Measurements from ENCODE around the gene SCN5A.

The SCN5A gene

GRCh38 chr3:38617586-38617985 lies 31.9 kb downstream of the SCN5A start:
- DNase-seq: no peak

DNA sequence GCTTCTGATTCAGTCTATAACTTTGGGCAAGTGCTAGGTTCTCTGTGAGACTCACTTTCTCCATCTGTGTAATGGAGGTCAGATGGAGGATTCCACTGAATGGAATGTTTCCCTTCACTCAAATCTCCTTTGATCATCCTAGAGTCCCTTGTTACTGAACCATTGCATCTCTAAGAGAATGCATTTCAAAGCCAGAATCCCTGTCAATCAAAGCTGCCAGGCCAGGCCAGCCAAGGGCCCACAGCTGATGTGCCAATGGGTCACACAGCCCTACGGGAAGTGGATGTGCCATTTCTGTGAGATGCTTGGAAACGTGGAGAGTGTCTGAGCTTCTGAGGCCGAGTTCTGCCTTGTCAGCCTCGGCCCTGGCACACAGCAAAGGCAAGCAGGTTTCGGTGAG lies 32.4 kb downstream of the SCN5A start:
- DNase-seq: no peak

DNA sequence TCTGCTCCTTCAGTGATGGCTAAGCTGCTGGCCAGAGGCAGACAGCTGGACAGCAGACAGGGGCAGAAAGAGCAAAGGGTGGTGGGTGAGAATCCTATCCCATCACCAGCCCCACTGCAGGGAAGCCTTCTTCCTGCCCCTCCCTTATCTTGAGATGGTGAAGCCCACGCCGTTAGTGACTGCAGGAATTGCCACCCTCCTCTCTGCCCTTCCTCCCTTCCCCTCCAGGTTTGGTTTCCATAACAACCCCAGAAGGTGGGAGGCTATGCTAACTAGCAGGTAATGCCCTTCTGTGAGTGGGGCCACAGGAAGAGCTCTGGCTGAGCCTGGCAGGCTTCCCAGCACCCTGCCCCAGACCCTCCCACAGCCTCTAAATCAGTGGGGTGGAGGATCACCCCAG lies 32.8 kb downstream of the SCN5A start:
- DNase-seq: no peak

- no peak for DNase-seq
Observed at GRCh38 chr3:38616111-38616510, 33.4 kb downstream of the SCN5A start.

DNA sequence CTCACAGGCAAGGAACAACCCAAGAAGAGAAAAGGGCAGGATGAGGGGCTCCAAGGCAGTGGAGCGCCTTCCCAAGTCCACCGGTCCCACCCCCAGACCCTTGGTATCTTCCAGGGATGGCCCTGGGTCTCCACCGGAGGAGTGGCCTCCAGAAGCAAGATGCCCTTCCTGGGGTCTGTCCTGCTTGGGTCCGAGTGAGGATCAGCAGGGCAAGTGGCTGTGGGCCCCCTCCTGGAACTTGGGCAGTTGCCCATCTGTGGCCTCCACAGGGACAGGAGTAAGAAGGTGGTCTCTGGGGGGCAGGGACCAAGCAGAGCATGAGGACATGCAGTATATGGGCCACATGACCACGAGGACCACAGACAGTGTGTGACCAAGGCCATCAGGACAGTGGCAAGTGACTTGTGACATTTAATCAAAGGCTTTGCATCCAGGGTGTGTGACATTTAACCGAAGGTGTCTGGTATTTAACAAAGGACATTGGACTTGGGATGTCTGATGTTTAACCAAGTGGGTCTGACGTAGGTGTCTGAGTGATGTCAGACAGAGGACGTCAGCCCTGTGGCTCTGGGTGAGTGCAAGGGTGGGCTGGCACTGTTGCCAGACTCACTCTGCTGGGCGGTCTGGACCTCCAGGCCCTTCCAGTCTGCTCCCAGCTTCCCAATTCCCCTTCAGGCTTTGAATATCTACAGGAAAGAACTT lies 34.7 kb downstream of the SCN5A start:
- DNase-seq: no peak

DNA sequence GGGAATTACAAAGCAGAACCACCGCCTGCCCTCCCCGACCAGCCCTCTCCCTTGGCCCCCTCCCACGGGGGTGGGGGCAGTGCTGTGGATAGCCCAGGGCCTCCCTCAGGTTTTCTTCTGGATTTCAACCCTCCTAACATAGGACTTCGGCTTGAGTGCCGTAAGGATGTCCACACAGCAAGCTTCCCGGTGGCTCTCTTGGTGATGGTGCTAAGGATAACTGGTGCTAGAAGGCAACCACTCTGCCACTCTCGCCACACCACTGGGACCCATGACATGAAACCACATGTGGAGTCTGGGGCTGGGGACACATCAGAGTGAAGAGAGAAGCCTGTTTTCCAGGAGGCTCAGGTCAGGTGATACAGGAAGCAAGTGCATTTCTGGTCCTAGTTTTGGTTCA lies 35.4 kb downstream of the SCN5A start:
- no peak for DNase-seq

DNA sequence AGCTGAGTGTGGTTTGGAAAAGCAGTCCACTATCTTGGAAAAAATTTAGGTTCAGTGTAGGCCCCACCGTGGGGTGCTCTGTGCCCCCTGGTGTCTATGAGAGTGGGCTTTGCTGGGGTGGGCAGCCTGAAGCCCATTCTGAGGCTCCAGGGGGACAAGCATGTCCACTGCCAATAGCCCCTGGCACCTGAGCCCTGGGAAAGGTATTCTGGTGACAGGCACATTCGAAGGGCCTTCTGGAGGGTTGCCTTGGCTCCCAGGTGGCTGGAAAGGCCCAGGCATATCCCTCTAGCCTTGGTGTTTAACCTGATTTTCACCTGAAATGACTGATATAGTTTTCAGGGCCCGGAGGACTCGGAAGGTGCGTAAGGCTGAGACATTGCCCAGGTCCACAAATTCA lies 36.1 kb downstream of the SCN5A start:
- no peak for DNase-seq

- no peak for DNase-seq
Observed at GRCh38 chr3:38611866-38612265, 37.6 kb downstream of the SCN5A start.

DNA sequence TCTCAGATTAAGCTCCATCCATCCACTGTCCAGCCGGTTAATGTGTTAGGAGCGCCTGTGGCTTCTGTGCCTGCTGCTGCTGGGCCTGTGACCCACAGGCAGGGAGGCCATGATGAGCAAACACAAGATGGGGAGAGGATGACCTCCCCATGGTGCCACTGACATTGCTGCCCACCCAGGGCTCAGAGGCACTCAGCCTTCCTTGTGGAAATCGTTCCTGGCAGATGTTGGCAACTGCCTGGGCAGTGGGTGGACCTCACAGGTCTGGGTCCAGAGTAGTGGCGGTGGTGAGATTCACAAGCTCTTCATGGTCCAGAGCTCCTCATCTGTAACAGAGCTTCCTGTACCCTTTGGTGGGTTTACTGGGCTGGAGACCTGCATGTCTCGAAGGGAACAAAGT lies 38.6 kb downstream of the SCN5A start:
- no peak for DNase-seq

DNA sequence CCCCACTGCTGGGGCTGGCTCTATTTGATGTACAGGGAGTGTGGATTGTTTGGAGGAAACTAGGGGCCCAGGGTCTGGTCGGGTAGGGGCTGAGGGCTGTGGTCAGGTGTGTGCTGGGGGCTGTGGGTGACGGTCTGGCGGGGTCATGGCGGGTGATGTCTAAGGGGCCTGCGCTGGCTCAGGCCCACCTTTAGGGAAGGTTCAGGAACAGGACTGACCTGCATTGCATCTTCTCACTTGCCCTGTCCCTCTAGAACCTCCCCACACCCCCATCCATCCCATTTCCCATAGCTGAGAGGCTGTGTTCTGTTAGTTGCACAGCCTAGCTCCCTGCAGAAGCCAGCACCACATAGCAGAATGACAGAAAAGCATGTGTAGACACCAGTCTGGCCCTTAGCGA lies 39.1 kb downstream of the SCN5A start:
- no peak for DNase-seq

- DNase-seq: no peak
Observed at GRCh38 chr3:38609386-38610111, 39.9 kb downstream of the SCN5A start.

DNA sequence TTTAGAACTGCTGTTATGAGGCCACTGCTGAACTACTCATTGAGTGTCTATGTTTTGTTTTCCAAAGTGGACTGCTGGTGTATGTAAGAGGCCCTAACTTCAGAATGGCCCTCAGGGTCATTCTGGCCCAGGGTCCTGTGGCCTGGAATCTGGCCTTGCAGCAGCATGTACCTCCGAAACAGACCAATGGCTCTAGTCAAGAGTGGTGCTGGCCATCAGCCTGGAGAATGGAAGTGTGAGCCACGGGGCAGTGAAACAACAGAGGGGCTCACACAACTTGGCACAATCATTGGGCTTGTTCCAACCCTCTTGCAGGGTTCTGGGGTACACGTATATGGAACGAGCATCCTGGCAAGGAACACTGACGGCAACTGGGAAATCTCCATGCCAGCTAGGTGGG lies 40.5 kb downstream of the SCN5A start:
- DNase-seq: no peak

DNA sequence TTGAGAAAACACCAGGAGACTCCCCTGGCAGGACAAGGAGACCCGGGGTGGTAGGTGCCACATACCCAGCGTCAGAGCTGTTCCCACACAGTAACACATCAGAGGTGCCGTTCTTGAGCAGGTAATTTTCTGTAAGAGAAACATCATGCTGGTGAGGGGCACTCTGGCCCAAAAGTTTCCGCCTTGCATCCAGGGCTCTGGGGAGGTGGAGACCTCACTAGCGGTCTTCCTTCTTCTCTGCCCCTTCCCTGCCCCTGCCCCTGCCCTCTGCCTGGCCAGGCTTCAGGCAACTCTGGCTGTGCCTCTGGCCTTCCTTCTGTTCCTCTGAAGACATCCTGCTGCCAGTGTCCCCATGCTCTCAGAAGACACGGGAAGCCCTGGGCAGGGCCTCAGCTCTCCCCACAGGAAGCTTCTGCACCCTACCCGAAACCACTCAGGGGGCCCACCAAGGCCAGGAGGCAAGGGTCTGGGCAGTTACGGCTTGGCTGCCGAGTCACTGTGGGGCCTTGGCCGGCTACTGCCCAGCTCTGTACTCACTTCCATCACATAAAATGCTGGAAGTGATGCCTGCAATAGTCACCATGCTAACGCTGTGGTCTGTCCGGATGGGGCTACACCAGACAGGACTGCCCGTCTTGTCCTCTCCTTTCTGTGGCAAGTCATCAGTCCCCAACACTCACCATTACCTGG lies 41.3 kb downstream of the SCN5A start:
- no peak for DNase-seq

- DNase-seq: no peak
Observed at GRCh38 chr3:38606561-38606960, 42.9 kb downstream of the SCN5A start.

DNA sequence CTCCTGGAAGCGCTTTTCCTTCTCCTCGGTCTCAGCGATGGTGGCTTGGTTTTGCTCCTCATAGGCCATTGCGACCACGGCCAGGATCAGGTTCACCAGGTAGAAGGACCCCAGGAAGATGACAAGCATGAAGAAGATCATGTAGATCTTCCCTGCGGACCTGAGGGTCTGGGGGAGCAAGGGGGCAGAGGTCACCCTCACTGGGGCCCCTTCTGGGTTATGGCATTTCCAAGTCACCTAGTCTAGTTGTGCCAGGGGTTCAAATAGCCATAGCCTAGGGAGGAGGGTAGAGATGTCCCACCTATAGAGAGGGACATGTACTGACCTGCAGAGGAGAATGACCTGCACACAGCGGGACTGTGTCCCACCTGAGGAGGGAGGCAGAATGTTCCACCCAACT lies 43.5 kb downstream of the SCN5A start:
- DNase-seq: no peak

- DNase-seq: no peak
Observed at GRCh38 chr3:38604246-38604645, 45.2 kb downstream of the SCN5A start.

GRCh38 chr3:38603731-38604131 lies 45.8 kb downstream of the SCN5A start:
- DNase-seq: no peak

- DNase-seq: no peak
Observed at GRCh38 chr3:38602576-38603250, 46.8 kb downstream of the SCN5A start.

DNA sequence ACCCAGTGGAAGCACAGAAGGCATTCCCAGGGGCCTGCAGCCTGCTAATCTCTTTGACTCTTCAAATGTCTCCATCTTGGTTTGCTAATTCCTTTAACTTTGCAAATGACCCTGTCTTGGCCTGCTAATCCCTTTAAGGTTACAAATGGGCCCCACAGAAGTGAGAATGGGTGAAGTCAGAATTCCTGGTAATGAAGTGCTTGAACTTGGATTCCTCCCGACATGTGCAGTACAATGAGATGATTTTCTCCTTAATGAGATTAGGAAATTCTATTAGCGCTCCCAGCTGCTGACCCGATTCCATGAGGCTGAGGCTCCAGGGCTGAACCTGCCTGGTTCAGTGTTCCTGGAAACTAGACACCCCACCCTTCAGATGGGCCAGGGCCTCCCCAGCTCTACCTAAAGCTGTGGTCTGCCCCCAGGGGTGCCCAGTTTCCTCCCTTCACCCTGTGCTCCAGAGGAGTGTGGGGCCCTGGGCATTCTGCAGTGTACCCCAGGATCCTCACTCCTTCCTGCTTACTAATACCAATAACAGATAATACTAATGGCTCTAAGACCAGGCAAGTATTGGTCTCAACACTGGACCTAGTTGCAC lies 47.4 kb downstream of the SCN5A start:
- DNase-seq: no peak

DNA sequence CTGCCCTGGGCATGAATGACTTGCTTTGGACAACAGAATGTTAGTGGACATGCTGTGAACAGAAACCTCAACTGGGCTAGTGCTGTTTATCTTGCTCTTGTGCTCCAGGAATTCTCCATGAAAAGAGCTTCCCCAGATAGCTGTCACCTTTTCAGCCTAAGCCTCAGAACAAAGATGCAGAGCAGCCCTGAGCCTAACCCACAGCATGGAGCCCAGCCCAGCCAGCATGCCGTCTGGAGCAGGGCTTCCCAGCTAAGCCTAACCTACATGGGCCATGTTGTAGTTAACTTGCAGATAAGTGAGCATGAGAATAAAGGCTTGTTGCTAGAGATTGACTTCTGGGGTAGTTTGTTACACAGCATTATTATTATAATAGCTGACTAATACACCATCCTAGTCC lies 48.9 kb downstream of the SCN5A start:
- DNase-seq: no peak

DNA sequence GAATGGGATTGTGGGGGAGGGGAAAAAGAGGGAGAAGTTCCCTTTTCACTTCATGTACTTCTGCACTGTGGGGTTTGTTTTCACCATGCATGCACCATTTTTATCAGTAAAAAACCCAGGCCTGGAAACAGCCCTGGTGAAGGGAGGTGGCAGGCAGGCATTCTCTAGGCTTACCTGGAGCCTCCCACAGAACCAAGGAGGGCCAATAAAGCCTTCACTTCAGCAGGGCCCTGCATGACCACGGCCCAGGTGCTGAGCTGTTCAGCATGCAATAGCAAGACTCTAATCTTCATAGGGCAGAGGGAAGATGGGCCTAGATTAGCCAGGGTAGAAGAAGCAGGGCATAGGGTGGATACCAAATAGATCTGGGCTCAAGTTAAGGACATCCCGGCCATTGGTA lies 49.6 kb downstream of the SCN5A start:
- no peak for DNase-seq

DNA sequence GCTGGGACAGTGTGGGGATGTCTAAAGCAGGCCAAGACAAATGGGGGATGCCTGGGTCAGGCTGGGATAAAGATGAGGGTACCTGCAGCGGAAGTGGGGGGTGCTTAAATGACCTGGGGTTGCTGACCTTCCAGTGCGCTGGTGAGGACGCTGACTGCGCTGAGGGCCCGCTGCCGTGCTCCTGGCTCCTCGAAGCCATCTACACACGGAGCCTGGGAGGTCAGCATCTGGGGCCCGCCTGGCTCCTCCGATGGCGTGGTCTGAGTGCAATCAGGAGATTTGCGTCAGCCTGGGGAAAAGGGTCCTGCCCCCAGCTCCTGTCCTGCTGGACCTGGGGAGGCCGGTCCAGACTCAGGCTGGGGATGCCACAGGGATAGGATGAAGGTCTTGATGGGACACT lies 50.7 kb downstream of the SCN5A start:
- no peak for DNase-seq

DNA sequence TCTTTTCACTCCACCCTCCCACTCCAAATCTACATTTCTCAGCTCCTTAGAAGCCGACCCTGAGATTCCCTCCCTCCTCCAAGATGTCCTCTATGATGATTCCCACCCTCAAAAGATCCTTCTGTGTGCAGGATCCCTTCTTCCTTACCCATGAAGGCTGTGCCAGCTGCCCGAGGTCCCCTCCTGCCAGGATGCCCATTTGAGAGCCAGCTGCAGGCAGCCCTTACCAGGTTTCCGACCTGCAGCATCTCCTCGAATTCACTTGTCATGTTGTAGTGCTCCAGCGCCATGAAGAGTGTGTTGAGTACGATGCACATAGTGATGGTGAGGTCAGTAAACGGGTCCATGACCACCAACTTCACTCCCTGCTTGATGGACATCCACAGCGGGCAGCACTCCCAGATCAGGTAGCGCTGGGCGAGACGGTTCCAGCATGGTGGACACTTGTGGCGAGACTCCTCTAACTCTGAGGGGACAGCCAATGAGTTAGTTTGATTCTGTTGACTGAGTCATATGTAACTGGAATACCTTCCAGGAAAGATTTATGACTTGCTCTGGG lies 51.9 kb downstream of the SCN5A start:
- no peak for DNase-seq

All from NCI-H526 treated with DMSO at 0.1 percent for 48 hours (cell line).